Uterus (tissue), 4 donors: ENCODE measurements around the gene ENTREP1. TPM values are rescaled to one million over a fixed set of nuclear protein-coding genes. Genes with fewer than 3 reads are reported as not detected.

Experiments used
- DNase-seq, 2 donors: peaks; one replicate each; pipeline ENCODE4 v3.0.0-alpha.2; 2019 to 2020
- H3K27ac ChIP-seq, 2 donors: fragments of 200-600 bp; sonication (generic); 1 replicate in 1 of 2; 2 replicates in 1 of 2; pipeline ENCODE4 v1.5.1; 2016 to 2018
- H3K27me3 ChIP-seq, 2 donors: fragments of 200-600 bp; sonication (generic); one replicate each; pipeline ENCODE4 v1.5.1; 2018 to 2019; ENCODE audit warnings: control low read depth in 1 of 2
- H3K36me3 ChIP-seq, 2 donors: fragments of 200-600 bp; sonication (generic); one replicate each; pipeline ENCODE4 v1.5.1; 2019; ENCODE audit warnings: control low read depth in 1 of 2
- H3K4me1 ChIP-seq, 2 donors: fragments of 200-600 bp; sonication (generic); one replicate each; pipeline ENCODE4 v1.5.1; 2018 to 2019; ENCODE audit warnings: control low read depth in 1 of 2
- H3K4me3 ChIP-seq, 2 donors: fragments of 200-600 bp; sonication (generic); 1 replicate in 1 of 2; 2 replicates in 1 of 2; pipeline ENCODE4 v1.5.1; 2018 to 2019; ENCODE audit warnings: mild to moderate bottlenecking in 1 of 2
- H3K9me3 ChIP-seq, 2 donors: fragments of 200-600 bp; sonication (generic); one replicate each; pipeline ENCODE4 v1.5.1; 2019; ENCODE audit warnings: control low read depth in 1 of 2
- POLR2A ChIP-seq, 2 donors: fragments of 450-650 bp; IDR thresholded peaks; one replicate each; pipeline ENCODE4 v1.6.1; 2016; ENCODE audit warnings: antibody characterized with exemption in 2 of 2, mild to moderate bottlenecking in 1 of 2, moderate library complexity in 1 of 2
- intact Hi-C: fragments of 100-400 bp; cut with DNase I; formaldehyde crosslinking; loops from one replicate; pipeline ENCODE4 v1.15.1; 2023; ENCODE audit warnings: low total_unique reads
- total RNA-seq, 4 donors: library from RNA; depleted of rRNA in 3 of 4; stranded (reverse); fragments of >200 nt in 3 of 4; gene quantifications; one replicate each; pipeline versions ENCODE4 v1.1.0 to v1.2.4, GENCODE V29; 2014 to 2023
- TF ChIP-seq, protein P1 (sequence below), 4 experiments: fragments of 200-600 bp in 2 of 4; fragments of 450-650 bp in 2 of 4; sonication (generic) in 2 of 4; IDR thresholded peaks; one replicate each; pipeline ENCODE4 v1.5.1; 2016 to 2019; ENCODE audit warnings: antibody characterized with exemption in 4 of 4, mild to moderate bottlenecking in 2 of 4, moderate library complexity in 1 of 4
- donor health status: DM: yes; HTN: yes; CAD: no.

Gene ENTREP1
- total RNA-seq, 4 donors from 2014 or later: 0.59 to 12.6 (median 6.9) TPM

DNA sequence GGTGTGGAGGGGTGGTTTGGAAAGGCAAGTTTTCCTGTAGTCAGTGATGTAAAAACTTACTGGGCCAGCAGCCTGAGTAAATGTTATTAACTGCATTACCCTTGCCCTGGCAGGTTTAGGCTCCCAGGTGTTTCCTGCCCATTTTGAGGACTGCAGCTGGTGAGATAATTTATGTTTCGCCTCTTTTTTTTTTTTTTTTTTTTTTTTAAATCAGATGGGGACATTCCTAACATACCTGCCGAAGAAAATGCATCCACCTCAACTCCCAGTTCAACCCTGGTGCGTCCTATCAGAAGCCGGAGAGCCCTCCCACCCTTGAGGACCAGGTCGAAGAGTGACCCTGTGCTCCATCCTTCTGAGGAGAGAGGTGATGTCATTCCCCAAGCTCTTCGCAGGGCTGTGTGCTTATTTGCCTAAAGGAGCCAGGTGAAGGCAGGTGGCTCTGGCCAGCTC, 60.6 kb downstream of the ENTREP1 start:
- no peaks in the 10 kb centered on the region for H3K27me3 ChIP-seq
- no peaks in the 10 kb centered on the region for H3K4me1 ChIP-seq
- no peaks in the 10 kb centered on the region for H3K9me3 ChIP-seq
- intact Hi-C loops: no loop called here
- no peak for DNase-seq
- no peak for TF ChIP-seq POLR2A (IDR thresholded peaks at IDR 0.05)
- TF ChIP-seq, protein P1, sequence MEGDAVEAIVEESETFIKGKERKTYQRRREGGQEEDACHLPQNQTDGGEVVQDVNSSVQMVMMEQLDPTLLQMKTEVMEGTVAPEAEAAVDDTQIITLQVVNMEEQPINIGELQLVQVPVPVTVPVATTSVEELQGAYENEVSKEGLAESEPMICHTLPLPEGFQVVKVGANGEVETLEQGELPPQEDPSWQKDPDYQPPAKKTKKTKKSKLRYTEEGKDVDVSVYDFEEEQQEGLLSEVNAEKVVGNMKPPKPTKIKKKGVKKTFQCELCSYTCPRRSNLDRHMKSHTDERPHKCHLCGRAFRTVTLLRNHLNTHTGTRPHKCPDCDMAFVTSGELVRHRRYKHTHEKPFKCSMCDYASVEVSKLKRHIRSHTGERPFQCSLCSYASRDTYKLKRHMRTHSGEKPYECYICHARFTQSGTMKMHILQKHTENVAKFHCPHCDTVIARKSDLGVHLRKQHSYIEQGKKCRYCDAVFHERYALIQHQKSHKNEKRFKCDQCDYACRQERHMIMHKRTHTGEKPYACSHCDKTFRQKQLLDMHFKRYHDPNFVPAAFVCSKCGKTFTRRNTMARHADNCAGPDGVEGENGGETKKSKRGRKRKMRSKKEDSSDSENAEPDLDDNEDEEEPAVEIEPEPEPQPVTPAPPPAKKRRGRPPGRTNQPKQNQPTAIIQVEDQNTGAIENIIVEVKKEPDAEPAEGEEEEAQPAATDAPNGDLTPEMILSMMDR (IDR thresholded peaks at IDR 0.05): no peak
- no peak overlapping the region for H3K27ac ChIP-seq
- H3K36me3 ChIP-seq: no peaks in the 10 kb centered on the region
- no peak overlapping the region for H3K4me3 ChIP-seq

DNA sequence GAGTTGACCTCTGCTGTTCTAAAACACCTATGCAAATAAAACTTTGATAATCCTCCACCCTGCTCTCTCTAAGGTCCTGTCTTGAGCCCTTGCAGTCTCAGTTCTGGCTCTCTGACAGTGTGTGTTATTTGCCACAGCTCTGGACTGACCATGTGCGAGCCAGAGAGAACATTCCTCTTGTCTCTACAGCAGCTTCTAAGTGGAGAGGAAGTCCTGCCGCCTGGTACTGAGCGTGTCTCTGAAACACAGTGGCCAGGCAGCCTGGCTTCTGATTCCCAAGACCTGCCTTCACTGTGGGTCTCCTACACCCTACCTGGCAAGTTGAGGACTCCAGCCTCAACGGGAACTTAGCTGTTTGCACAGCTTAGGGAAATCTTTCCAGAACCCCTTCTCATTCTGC, 61.6 kb downstream of the ENTREP1 start:
- Histone ChIP-seq H3K4me3 (no peak overlapping the region), H3K9me3 (no peaks in the 10 kb centered on the region), H3K27ac (no peak overlapping the region), H3K27me3 (no peaks in the 10 kb centered on the region), H3K4me1 (no peaks in the 10 kb centered on the region), H3K36me3 (no peaks in the 10 kb centered on the region)
- no peak for DNase-seq
- intact Hi-C loops: no loop called here
- TF ChIP-seq, protein P1 (IDR thresholded peaks at IDR 0.05): no peak
- no peak for TF ChIP-seq POLR2A (IDR thresholded peaks at IDR 0.05)

DNA sequence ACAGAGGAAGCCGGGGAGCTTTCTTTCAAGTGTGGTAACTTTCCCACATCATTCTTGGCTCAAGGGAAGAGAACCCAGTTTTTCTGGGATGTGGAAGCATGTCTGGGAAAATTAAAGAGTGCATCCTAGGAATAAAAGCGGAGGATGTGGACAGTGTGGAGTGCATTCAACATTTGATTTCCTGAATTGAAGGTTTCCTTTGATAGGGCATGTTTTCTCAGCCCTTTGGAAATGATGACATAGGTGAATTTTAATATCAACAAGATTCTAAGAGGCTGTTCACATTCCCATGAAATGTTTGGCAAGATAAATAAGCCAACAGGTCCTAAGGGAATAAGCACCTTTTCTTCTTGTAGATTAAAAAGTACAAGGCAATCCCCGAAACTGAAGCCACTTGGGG, 63.6 kb downstream of the ENTREP1 start:
- H3K27me3 ChIP-seq: no peaks in the 10 kb centered on the region
- intact Hi-C loops: no loop called here
- no peak for TF ChIP-seq POLR2A (IDR thresholded peaks at IDR 0.05)
- TF ChIP-seq, protein P1 (IDR thresholded peaks at IDR 0.05): no peak
- no peak overlapping the region for H3K27ac ChIP-seq
- H3K9me3 ChIP-seq: no peaks in the 10 kb centered on the region
- no peaks in the 10 kb centered on the region for H3K4me1 ChIP-seq
- H3K36me3 ChIP-seq: no peaks in the 10 kb centered on the region
- H3K4me3 ChIP-seq: no peak overlapping the region
- DNase-seq: no peak

DNA sequence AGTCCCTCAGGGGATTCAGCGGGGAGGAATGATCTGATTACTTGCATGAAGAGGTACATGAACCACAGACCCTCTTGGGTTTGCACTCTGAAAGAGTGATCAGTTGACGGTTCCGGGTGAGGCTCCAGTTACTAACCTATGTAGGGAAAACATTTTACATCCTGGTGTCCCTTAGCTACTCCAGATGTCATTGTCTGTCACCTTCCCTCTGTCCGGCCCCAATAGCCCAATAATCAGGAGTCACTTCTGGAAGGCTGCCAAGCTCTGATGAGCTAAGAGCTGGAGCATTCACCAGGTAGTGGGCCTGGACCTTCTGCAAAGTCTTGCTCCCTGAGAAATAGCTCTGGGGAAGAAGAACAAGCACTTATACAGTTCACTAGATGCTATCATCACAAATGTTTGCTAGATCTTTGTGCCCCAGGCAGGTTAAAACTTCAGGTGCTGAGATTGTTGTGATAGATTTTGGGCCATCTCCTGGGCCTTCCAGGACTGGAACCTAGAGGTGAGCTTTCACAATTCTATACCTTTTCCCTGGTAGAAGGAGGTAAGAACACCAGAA, 64.5 kb downstream of the ENTREP1 start:
- TF ChIP-seq POLR2A (IDR thresholded peaks at IDR 0.05): no peak
- TF ChIP-seq, protein P1 (IDR thresholded peaks at IDR 0.05): no peak
- Histone ChIP-seq H3K27ac (no peak overlapping the region), H3K27me3 (no peaks in the 10 kb centered on the region), H3K4me1 (no peaks in the 10 kb centered on the region), H3K36me3 (no peaks in the 10 kb centered on the region), H3K4me3 (no peak overlapping the region), H3K9me3 (no peaks in the 10 kb centered on the region)
- intact Hi-C loops: no loop called here
- no peak for DNase-seq

DNA sequence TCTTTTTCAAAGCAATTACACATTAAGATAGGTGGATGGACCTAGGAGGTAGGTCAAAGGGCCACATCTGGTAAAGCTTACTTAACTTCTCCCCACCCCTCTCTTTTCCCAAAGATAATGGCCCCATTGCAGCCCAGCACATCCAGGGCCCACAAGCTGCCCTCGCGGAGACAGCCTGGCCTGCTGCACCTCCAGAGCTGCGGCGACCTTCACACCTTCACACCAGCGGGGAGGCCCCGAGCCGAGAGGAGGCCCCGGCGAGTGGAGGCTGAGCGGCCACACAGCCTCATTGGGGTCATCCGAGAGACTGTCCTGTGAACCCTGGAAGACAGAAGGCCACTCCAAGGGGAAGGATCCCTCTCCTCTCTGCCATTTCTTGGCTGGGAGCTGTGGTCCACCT, 66.5 kb downstream of the ENTREP1 start:
- Histone ChIP-seq H3K27ac (no peak overlapping the region), H3K36me3 (no peaks in the 10 kb centered on the region), H3K4me3 (no peak overlapping the region), H3K4me1 (no peaks in the 10 kb centered on the region), H3K9me3 (no peaks in the 10 kb centered on the region), H3K27me3 (no peaks in the 10 kb centered on the region)
- TF ChIP-seq POLR2A (IDR thresholded peaks at IDR 0.05): no peak
- TF ChIP-seq, protein P1 (IDR thresholded peaks at IDR 0.05): no peak
- intact Hi-C loops: no loop called here
- no peak for DNase-seq
